DMS53 treated with DMSO at 0.1 percent for 48 hours (cell line): Measurements from ENCODE around the gene PIK3R2.
A peak's percentile ranks its signal among the peaks of the same experiment; 100 is the strongest.

Source experiments
- DNase-seq: peaks from one replicate; lab custom pipeline; 2025; ENCODE audit not compliant: unreplicated experiment; lab: John Stamatoyannopoulos, UW

Gene PIK3R2

GRCh38 chr19:18122860-18123795 is 29.8 kb upstream of the PIK3R2 start:
- DNase-seq = no peak

GRCh38 chr19:18123819-18124218 is 29.1 kb upstream of the PIK3R2 start:
- DNase-seq = no peak

GRCh38 chr19:18126097-18126496 is 26.9 kb upstream of the PIK3R2 start:
- no peak for DNase-seq

GRCh38 chr19:18128044-18128443 is 24.9 kb upstream of the PIK3R2 start:
- no peak for DNase-seq

GRCh38 chr19:18128805-18129204 is 24.2 kb upstream of the PIK3R2 start:
- DNase-seq = no peak

- DNase-seq = no peak
Observed at GRCh38 chr19:18130523-18131242, 22.3 kb upstream of the PIK3R2 start.

- DNase-seq = no peak
Observed at GRCh38 chr19:18131841-18132596, 20.9 kb upstream of the PIK3R2 start.

GRCh38 chr19:18135712-18136584 is 17.0 kb upstream of the PIK3R2 start:
- peak; percentile 69 for DNase-seq

- no peak for DNase-seq
Observed at GRCh38 chr19:18137242-18137641, 15.7 kb upstream of the PIK3R2 start.

- DNase-seq = no peak
Observed at GRCh38 chr19:18137657-18138339, 15.2 kb upstream of the PIK3R2 start.

GRCh38 chr19:18140473-18140872 is 12.5 kb upstream of the PIK3R2 start:
- DNase-seq = no peak

- no peak for DNase-seq
Observed at GRCh38 chr19:18141031-18141430, 11.9 kb upstream of the PIK3R2 start.

GRCh38 chr19:18143902-18144301 is 9.1 kb upstream of the PIK3R2 start:
- no peak for DNase-seq

- no peak for DNase-seq
Observed at GRCh38 chr19:18144361-18144760, 8.6 kb upstream of the PIK3R2 start.

GRCh38 chr19:18144906-18145305 is 8.1 kb upstream of the PIK3R2 start:
- DNase-seq = no peak

GRCh38 chr19:18145391-18145999 is 7.5 kb upstream of the PIK3R2 start:
- no peak for DNase-seq

GRCh38 chr19:18147396-18147795 is 5.6 kb upstream of the PIK3R2 start:
- DNase-seq = no peak

GRCh38 chr19:18149596-18149975 is 3.4 kb upstream of the PIK3R2 start:
- no peak for DNase-seq

- no peak for DNase-seq
Observed at GRCh38 chr19:18150776-18151624, 2.0 kb upstream of the PIK3R2 start.
